Activated CD8-positive, alpha-beta memory T cell treated with anti-CD3 and anti-CD28 coated beads, Interleukin-2, amount 50 U/mL, for 1 hour (primary cell): ENCODE data around the gene HOXD3.

Experiments used
- DNase-seq: peaks from one replicate; pipeline ENCODE4 v3.0.0-alpha.2; 2020; ENCODE audit errors: extremely low read depth

The HOXD3 gene

GRCh38 chr2:176156807-176157498 lies at the start of gene HOXD3:
TSS of gene HOXD3 (plus strand) at chr2:176157307. CDS start at chr2:176169115, 11,808 bp downstream.
- DNase-seq = no peak

DNA sequence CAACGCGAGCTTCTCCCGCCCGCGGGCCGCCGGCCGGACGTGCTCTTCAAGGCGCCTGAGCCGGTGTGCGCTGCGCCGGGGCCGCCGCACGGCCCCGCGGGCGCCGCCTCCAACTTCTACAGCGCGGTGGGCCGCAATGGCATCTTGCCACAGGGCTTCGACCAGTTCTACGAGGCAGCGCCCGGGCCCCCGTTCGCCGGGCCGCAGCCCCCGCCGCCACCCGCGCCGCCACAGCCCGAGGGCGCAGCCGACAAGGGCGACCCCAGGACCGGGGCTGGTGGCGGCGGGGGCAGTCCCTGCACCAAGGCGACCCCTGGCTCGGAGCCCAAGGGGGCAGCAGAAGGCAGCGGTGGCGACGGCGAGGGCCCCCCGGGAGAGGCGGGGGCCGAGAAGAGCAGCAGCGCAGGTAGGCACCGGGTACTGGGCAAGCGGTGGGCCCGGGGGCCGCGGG lies 49.4 kb upstream of the HOXD3 start:
- no peak for DNase-seq

- no peak for DNase-seq
These were observed 47.8 kb upstream of the HOXD3 start for GRCh38 chr2:176109192-176109901.

GRCh38 chr2:176109946-176110345 lies 47.2 kb upstream of the HOXD3 start:
- no peak for DNase-seq

- no peak for DNase-seq
These were observed 46.4 kb upstream of the HOXD3 start for GRCh38 chr2:176110415-176111308.

- DNase-seq = no peak
These were observed 45.8 kb upstream of the HOXD3 start for GRCh38 chr2:176111309-176111663.

DNA sequence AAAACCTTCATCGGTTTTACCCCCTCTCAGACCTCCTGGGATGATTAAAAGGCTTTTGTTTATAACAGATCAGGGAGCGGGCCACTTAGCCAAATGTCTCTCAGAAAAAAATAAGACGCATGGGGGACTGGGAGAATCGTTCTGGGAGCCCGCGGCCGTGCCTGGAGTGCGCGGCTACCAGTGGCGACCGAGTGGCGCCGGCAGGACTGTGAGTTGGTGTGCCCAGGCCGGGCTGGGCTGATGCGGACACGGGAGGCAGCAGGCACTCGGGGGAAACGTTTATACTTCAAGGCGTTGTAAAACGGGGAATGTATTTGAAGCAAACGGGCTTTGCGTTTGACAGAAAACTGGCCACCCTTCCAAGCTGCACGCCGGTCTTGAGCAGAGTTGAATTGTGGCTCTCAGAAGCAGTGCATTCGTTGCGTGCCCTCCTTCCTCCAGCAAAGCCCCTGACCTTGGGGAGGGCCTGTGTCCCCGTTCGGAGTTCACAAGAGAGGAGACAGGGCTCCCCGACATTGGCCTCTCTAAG lies 45.2 kb upstream of the HOXD3 start:
- DNase-seq = no peak

DNA sequence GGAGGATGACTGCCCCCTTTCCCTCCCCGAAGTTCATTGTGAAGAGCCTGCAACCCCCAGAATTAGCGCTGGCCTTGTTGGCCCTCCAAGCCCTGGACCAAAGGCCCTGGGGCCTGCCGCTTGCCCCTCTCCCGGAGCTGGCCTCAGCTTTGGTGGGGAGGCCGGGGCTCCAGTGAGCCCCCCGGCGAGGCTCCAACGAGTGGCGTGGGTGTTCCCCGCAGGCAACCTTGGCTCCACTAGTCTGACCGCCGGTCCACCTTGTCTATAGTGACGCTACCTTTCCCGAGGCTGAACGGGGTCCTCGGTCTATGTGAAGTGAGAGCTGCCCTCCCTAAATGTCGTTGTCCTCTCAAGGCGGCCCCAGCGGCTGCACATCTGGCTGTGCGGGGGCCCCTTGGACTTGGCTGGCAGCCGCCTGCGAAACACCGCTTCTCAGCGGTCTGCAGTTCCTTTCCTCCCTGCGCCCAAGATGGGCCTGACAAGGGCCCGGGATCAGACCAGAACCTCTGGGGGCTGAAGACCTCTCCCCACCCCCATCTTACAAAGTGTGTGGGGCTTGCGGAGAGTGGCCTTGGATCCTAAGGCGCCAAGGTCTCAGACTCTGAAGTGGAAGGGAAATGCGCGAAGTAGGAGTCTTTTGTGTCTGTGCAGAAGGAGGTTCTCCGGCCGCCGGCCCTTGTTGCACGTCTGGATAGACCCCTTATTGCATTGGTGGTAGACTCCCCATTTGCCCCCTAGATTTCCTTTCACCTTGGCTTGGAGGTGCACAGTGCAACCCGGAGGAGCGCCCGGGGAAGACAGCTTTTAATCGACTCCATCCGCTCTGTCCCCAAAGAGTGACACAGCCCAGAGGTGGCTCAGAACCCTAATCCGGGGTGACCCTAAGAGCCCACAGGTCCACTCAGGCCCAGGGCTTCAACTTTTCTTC lies 44.5 kb upstream of the HOXD3 start:
- no peak for DNase-seq

GRCh38 chr2:176114120-176114929 lies 42.8 kb upstream of the HOXD3 start:
- DNase-seq = no peak

DNA sequence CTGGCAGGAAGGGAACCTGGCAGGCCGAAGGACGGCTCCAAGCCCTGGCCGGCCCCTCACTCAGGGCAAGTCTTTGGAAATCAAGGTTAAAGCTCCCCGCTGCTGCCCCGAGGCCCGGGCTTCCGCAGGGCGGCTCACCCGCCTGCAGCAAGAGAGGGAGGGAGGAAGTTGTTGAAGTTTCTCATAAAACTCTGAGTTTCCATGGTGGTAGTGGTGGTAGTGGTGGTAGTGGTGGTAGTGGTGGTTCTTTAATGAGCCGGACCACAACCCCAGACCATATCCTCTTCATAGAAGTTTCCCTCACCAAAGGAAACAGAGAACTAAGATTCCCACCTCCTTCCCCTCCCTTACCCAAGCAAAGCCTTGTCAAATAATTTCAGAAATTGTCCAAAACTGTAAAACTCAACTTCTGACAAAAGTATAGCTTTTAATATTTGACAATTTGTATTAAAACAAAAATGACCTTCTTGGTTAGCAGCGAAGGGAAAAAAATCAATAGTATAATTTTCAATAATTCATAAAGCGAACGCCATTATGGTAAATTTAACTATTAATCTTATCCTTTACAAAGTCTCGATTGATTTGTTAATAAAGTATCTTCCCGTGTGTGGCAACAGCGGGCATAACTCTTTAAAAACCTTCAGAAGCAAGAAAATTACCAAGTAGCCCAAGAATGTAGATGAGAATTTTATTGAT lies 42.0 kb upstream of the HOXD3 start:
- DNase-seq = no peak

DNA sequence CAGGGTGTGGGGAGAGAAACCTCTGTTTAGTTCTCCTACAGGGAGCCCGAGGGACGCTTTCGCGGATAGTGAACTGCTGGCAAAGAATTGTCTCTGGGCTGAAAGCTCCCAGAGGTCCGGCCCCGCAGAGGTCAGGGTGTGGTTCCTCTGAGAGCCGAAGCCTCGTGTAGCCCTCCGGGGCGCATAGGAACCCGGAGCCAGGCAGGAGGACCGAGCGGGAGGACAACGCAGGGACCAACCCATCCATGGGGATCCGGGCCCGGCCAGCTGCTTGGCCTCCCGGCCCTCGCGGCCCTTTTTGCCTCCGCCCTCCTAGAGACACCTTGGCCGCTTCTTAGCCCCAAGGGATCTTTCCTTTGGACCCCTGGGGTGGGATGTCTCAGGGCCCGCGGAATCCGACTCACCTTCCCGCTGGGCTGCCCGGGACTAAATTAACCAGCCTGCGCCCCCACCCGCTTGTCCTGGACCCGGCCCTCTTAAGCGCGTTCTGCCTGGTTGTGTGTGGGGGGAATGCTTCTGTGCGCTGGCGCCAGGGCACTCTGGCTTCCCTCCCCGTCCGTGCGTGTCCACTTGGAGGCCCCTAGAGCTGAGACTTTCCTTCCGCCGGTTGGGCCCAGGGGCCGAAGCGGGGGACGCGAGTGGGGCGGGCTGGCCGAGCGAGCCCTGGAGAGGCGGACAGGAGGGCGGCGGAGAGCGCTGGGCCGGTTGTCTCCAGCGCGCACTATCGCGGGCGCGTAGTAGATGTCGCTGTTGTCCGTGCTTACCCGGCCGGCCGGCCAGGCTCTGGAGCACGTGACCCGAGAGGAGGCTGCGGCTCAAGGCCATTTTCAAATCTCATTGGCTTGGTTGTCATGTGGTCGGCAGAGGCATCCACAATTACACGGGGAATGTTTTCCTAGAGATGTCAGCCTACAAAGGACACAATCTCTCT lies 41.0 kb upstream of the HOXD3 start, which contains the start of gene HOXD10:
HOXD10 (plus strand) TSS at position 896 of the 931 bp plus-strand sequence. CDS start 56 bp downstream, outside the sequence.
- DNase-seq = no peak

DNA sequence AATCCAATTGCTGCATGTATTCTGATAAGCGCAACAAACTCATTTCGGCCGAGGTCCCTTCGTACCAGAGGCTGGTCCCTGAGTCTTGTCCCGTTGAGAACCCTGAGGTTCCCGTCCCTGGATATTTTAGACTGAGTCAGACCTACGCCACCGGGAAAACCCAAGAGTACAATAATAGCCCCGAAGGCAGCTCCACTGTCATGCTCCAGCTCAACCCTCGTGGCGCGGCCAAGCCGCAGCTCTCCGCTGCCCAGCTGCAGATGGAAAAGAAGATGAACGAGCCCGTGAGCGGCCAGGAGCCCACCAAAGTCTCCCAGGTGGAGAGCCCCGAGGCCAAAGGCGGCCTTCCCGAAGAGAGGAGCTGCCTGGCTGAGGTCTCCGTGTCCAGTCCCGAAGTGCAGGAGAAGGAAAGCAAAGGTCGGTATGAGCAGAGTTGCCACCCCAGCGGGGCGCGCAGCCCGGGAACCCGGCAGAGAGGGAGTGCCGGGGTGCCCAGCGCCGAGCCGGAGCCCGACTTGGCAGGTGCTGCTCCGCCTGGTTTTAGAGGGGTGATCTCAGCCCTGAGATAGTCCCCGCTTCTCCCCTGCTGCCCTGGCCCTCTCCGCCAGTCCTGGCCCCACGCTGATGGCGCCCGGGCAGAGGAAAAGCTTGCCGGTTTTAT lies 39.8 kb upstream of the HOXD3 start:
- DNase-seq = no peak

DNA sequence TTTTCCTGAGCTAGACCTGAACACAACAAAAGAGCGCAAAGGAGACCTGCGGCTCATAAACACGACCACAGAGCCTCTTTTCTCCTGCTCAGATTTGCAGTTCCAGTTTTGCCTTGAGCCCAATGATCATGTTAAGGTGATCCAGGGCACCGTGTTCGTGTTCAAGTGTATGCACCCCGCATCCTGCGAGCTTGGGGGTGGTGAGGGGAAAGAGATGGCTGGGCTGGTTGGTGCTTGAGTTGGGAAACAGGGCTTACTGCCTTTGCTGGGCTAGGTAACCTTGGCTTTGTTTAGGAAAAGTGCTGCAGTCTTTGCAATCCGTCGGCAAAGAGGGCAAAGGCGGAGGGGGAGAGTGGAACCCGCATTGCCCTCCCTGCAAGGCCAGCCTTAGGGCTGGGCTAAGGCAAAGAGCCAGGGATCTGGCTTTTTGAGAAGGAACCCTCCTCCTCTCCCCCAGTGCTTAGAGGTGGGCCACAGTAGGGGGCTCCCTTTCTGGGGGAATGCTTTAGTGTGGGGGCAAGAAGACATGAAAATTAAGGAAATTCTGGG lies 39.2 kb upstream of the HOXD3 start:
- DNase-seq = no peak

DNA sequence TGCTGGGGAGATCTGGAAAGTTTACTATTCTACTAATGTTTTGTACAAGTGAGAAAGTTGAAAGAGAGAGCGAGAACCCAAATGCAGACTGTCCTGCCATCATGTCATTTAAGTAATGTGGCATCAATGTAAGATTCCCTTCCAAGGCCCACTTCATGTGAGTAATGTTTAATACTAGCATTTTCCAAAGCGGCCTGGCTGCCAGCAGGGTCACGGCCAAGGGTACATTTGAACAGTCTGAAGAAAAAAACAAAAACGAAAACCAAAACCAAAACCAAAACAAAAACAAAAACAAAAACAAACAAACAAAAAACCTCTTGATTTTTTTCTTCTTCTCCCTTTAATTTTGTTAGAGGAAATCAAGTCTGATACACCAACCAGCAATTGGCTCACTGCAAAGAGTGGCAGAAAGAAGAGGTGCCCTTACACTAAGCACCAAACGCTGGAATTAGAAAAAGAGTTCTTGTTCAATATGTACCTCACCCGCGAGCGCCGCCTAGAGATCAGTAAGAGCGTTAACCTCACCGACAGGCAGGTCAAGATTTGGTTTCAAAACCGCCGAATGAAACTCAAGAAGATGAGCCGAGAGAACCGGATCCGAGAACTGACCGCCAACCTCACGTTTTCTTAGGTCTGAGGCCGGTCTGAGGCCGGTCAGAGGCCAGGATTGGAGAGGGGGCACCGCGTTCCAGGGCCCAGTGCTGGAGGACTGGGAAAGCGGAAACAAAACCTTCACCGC lies 38.3 kb upstream of the HOXD3 start:
- DNase-seq = no peak

- DNase-seq = no peak
These were observed 36.5 kb upstream of the HOXD3 start for GRCh38 chr2:176120364-176121189.
